GM18499 (cell line): ENCODE results near the gene RAB13.

ENCODE experiments used
- ATAC-seq: cut with Tn5 transposase; IDR thresholded peaks from one replicate; pipeline ENCODE4 v1.9.1; 2021; ENCODE audit warnings: moderate number of reproducible peaks; ENCODE audit not compliant: insufficient read depth, unreplicated experiment

The RAB13 gene

GRCh38 chr1:153937331-153937730 lies 48.8 kb downstream of the RAB13 start:
- ATAC-seq: no peak

- no peak for ATAC-seq
Observed at GRCh38 chr1:153936011-153936802, 49.9 kb downstream of the RAB13 start.

GRCh38 chr1:153934746-153935145 lies 51.4 kb downstream of the RAB13 start:
- no peak for ATAC-seq

GRCh38 chr1:153933955-153934354 lies 52.2 kb downstream of the RAB13 start:
- ATAC-seq: no peak

- ATAC-seq: no peak
Observed at GRCh38 chr1:153933430-153933829, 52.7 kb downstream of the RAB13 start.

GRCh38 chr1:153932156-153933131 lies 53.7 kb downstream of the RAB13 start:
- ATAC-seq: no peak
